Gastrocnemius medialis (tissue), 4 donors: Measurements from ENCODE around the gene NSMCE1.

Experiments
- POLR2A ChIP-seq, 2 donors: fragments of 450-650 bp; IDR thresholded peaks; one replicate each; pipeline ENCODE4 v1.6.1; 2017; ENCODE audit warnings: antibody characterized with exemption in 2 of 2, mild to moderate bottlenecking in 2 of 2, moderate library complexity in 2 of 2
- TF ChIP-seq, protein P1 (sequence below), 5 experiments: fragments of 450-650 bp in 3 of 5; fragments of 200-600 bp in 2 of 5; sonication (generic) in 2 of 5; IDR thresholded peaks in 4 of 5; conservative IDR thresholded peaks in 1 of 5; 1 replicate in 4 of 5; 2 replicates in 1 of 5; pipeline ENCODE4 v1.5.1; 2016 to 2019; ENCODE audit warnings: antibody characterized with exemption in 5 of 5, mild to moderate bottlenecking in 3 of 5, moderate library complexity in 3 of 5

DNA sequence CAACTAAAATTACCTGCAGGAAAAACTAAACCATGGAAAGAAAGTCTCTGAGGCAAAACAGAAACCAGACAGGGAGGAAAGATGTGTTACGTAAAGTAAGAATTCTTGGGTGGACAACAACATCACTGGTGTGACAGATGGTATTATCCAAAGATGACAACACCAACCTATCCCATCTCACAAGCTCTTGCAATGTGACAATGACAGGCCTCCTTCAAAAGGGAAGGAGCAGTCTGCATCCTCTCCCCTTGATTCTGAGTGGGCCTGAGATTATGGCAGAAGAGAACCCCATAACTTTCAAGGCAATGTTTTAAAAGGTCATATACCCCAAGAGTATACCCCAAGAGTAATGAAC is 82.8 kb downstream of the NSMCE1 start:
- TF ChIP-seq, protein P1, sequence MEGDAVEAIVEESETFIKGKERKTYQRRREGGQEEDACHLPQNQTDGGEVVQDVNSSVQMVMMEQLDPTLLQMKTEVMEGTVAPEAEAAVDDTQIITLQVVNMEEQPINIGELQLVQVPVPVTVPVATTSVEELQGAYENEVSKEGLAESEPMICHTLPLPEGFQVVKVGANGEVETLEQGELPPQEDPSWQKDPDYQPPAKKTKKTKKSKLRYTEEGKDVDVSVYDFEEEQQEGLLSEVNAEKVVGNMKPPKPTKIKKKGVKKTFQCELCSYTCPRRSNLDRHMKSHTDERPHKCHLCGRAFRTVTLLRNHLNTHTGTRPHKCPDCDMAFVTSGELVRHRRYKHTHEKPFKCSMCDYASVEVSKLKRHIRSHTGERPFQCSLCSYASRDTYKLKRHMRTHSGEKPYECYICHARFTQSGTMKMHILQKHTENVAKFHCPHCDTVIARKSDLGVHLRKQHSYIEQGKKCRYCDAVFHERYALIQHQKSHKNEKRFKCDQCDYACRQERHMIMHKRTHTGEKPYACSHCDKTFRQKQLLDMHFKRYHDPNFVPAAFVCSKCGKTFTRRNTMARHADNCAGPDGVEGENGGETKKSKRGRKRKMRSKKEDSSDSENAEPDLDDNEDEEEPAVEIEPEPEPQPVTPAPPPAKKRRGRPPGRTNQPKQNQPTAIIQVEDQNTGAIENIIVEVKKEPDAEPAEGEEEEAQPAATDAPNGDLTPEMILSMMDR (IDR thresholded peaks at IDR 0.05 in 4 of 5, conservative IDR thresholded peaks at IDR 0.05 in 1 of 5) = no peak
- TF ChIP-seq POLR2A (IDR thresholded peaks at IDR 0.05) = no peak
